ENCODE measurements around the gene CHKB.

The CHKB gene

GRCh38 chr22:50582493-50583293 lies at the start of gene CHKB:
TSS of gene CHKB (minus strand) at chr22:50582849. CDS start at chr22:50582781, 68 bp downstream.
- TF ChIP-seq TAF1 (IDR thresholded peaks at IDR 0.05; ENCODE audit: low read depth) (peak; percentile 84), ZBTB7A (IDR thresholded peaks at IDR 0.05; ENCODE audit: low read depth) (no peak), EGR1 (IDR thresholded peaks at IDR 0.05) (peak; percentile 63; the same call in 1 of the 2 replicates), YY1 (IDR thresholded peaks at IDR 0.05; ENCODE audit: low read depth) (peak; percentile 83), TCF12 (IDR thresholded peaks at IDR 0.05; ENCODE audit: low read depth) (0 out of 2 replicates have a peak, but pooled peaks have one; percentile 14), RAD21 (IDR thresholded peaks at IDR 0.05; ENCODE audit: low read depth) (no peak), CREB1 (IDR thresholded peaks at IDR 0.05; ENCODE audit: low read depth) (no peak), FOXM1 (IDR thresholded peaks at IDR 0.05; ENCODE audit: borderline replicate concordance, low read depth) (no peak), NFIC (IDR thresholded peaks at IDR 0.05) (peak; percentile 25; the same call in 1 of the 2 replicates), TEAD4 (IDR thresholded peaks at IDR 0.05) (peak; percentile 4; the same call in 1 of the 2 replicates)

- TF ChIP-seq YY1 (IDR thresholded peaks at IDR 0.05; ENCODE audit: low read depth) (no peak), TAF1 (IDR thresholded peaks at IDR 0.05; ENCODE audit: low read depth) (no peak), FOXM1 (IDR thresholded peaks at IDR 0.05; ENCODE audit: borderline replicate concordance, low read depth) (no peak), NFIC (IDR thresholded peaks at IDR 0.05) (no peak), REST (IDR thresholded peaks at IDR 0.05; ENCODE audit: low read depth) (no peak), CEBPB (IDR thresholded peaks at IDR 0.05) (no peak), RAD21 (IDR thresholded peaks at IDR 0.05; ENCODE audit: low read depth) (no peak), MAX (IDR thresholded peaks at IDR 0.05) (no peak), ZBTB7A (IDR thresholded peaks at IDR 0.05; ENCODE audit: low read depth) (no peak), CREB1 (IDR thresholded peaks at IDR 0.05; ENCODE audit: low read depth) (no peak)
These were observed 47.7 kb upstream of the CHKB start for GRCh38 chr22:50630376-50630775.

GRCh38 chr22:50628543-50629134 lies 46.0 kb upstream of the CHKB start:
- no peak for TF ChIP-seq FOXM1 (IDR thresholded peaks at IDR 0.05; ENCODE audit: borderline replicate concordance, low read depth)
- TF ChIP-seq TAF1 (IDR thresholded peaks at IDR 0.05; ENCODE audit: low read depth) = no peak
- TF ChIP-seq ZBTB7A (IDR thresholded peaks at IDR 0.05; ENCODE audit: low read depth) = no peak
- TF ChIP-seq EGR1 (IDR thresholded peaks at IDR 0.05) = no peak
- no peak for TF ChIP-seq YY1 (IDR thresholded peaks at IDR 0.05; ENCODE audit: low read depth)
- TF ChIP-seq EP300 (IDR thresholded peaks at IDR 0.05; ENCODE audit: borderline replicate concordance) = no peak
- no peak for TF ChIP-seq TEAD4 (IDR thresholded peaks at IDR 0.05)
- no peak for TF ChIP-seq RAD21 (IDR thresholded peaks at IDR 0.05; ENCODE audit: low read depth)
- TF ChIP-seq REST (IDR thresholded peaks at IDR 0.05; ENCODE audit: low read depth) = no peak
- TF ChIP-seq CREB1 (IDR thresholded peaks at IDR 0.05; ENCODE audit: low read depth) = no peak
- no peak for TF ChIP-seq NFIC (IDR thresholded peaks at IDR 0.05)
- TF ChIP-seq TCF12 (IDR thresholded peaks at IDR 0.05; ENCODE audit: low read depth) = no peak
- TF ChIP-seq CEBPB (IDR thresholded peaks at IDR 0.05) = no peak
- TF ChIP-seq USF1 (IDR thresholded peaks at IDR 0.05) = no peak
- TF ChIP-seq MAX (IDR thresholded peaks at IDR 0.05) = no peak

- TF ChIP-seq YY1 (IDR thresholded peaks at IDR 0.05; ENCODE audit: low read depth) = 0 out of 2 replicates have a peak, but pooled peaks have one; percentile 14
- TF ChIP-seq TCF12 (IDR thresholded peaks at IDR 0.05; ENCODE audit: low read depth) = peak; percentile 28; the same call in 1 of the 2 replicates
- TF ChIP-seq EP300 (IDR thresholded peaks at IDR 0.05; ENCODE audit: borderline replicate concordance) = no peak
- no peak for TF ChIP-seq NFIC (IDR thresholded peaks at IDR 0.05)
- TF ChIP-seq ZBTB7A (IDR thresholded peaks at IDR 0.05; ENCODE audit: low read depth) = peak; percentile 19
- no peak for TF ChIP-seq CREB1 (IDR thresholded peaks at IDR 0.05; ENCODE audit: low read depth)
- no peak for TF ChIP-seq CEBPB (IDR thresholded peaks at IDR 0.05)
- peak; percentile 83 for TF ChIP-seq TAF1 (IDR thresholded peaks at IDR 0.05; ENCODE audit: low read depth)
- TF ChIP-seq REST (IDR thresholded peaks at IDR 0.05; ENCODE audit: low read depth) = 0 out of 2 replicates have a peak, but pooled peaks have one; percentile 9
- TF ChIP-seq USF1 (IDR thresholded peaks at IDR 0.05) = no peak
- peak; percentile 25; the same call in 1 of the 2 replicates for TF ChIP-seq EGR1 (IDR thresholded peaks at IDR 0.05)
- no peak for TF ChIP-seq TEAD4 (IDR thresholded peaks at IDR 0.05)
- TF ChIP-seq MAX (IDR thresholded peaks at IDR 0.05) = peak; percentile 83
- TF ChIP-seq RAD21 (IDR thresholded peaks at IDR 0.05; ENCODE audit: low read depth) = peak; percentile 25; the same call in 1 of the 2 replicates
These were observed 45.2 kb upstream of the CHKB start, which contains the start of gene ARSA for GRCh38 chr22:50627642-50628542. TSS of gene ARSA (minus strand) at chr22:50628152. CDS start at chr22:50627779, 373 bp downstream.

Data from Ishikawa (cell line).